Gastrocnemius medialis (tissue), 4 donors: ENCODE measurements around the gene GRIK5. TPM values are rescaled to one million over a fixed set of nuclear protein-coding genes. Genes with fewer than 3 reads are reported as not detected.

Experiments
- ATAC-seq, 2 donors: fragments of 150-250 bp; one replicate each; pipeline ENCODE4 v1.9.1; 2016
- DNase-seq, 2 donors: peaks; one replicate each; pipeline ENCODE4 v3.0.0-alpha.2; 2019
- H3K27ac ChIP-seq, 4 donors: fragments of 200-600 bp; sonication (generic); 1 replicate in 1 of 4; 2 replicates in 3 of 4; pipeline ENCODE4 v1.5.1; 2016 to 2018; ENCODE audit warnings: mild to moderate bottlenecking in 2 of 4, moderate library complexity in 1 of 4
- H3K27me3 ChIP-seq, 3 donors: fragments of 200-600 bp; sonication (generic) in 2 of 3; 1 replicate in 1 of 3; 2 replicates in 2 of 3; pipeline versions ENCODE4 v1.5.1 to v1.6.0; 2016 to 2019; ENCODE audit warnings: mild to moderate bottlenecking in 1 of 3, moderate library complexity in 1 of 3
- H3K36me3 ChIP-seq, 2 donors: fragments of 200-600 bp; sonication (generic) in 1 of 2; one replicate each; pipeline ENCODE4 v1.5.1; 2017 to 2018
- H3K4me1 ChIP-seq, 2 donors: fragments of 200-600 bp; sonication (generic) in 1 of 2; one replicate each; pipeline ENCODE4 v1.5.1; 2016 to 2017; ENCODE audit warnings: mild to moderate bottlenecking in 2 of 2
- H3K4me3 ChIP-seq, 4 donors: fragments of 200-600 bp; sonication (generic) in 3 of 4; 1 replicate in 1 of 4; 2 replicates in 3 of 4; pipeline ENCODE4 v1.5.1; 2016 to 2019; ENCODE audit warnings: mild to moderate bottlenecking in 2 of 4
- H3K9me3 ChIP-seq, 3 donors: fragments of 200-600 bp; sonication (generic) in 2 of 3; 1 replicate in 1 of 3; 2 replicates in 2 of 3; pipeline ENCODE4 v1.5.1; 2016 to 2019
- CTCF ChIP-seq, 5 experiments: fragments of 450-650 bp in 3 of 5; fragments of 200-600 bp in 2 of 5; sonication (generic) in 2 of 5; IDR thresholded peaks in 4 of 5; conservative IDR thresholded peaks in 1 of 5; 1 replicate in 4 of 5; 2 replicates in 1 of 5; pipeline ENCODE4 v1.5.1; 2016 to 2019; ENCODE audit warnings: antibody characterized with exemption in 5 of 5, mild to moderate bottlenecking in 3 of 5, moderate library complexity in 3 of 5
- POLR2A ChIP-seq, 2 donors: fragments of 450-650 bp; IDR thresholded peaks; one replicate each; pipeline ENCODE4 v1.6.1; 2017; ENCODE audit warnings: antibody characterized with exemption in 2 of 2, mild to moderate bottlenecking in 2 of 2, moderate library complexity in 2 of 2
- in situ Hi-C, 4 donors: fragments of 200-750 bp; cut with MboI; loops; one replicate each; pipeline versions ENCODE4 v1.15.0 to v1.8.0; 2017; ENCODE audit warnings: low sequenced_read_pairs in 4 of 4
- intact Hi-C: fragments of 100-400 bp; cut with DNase I; formaldehyde crosslinking; loops from one replicate; pipeline ENCODE4 v1.15.1; 2023; ENCODE audit warnings: low total_unique reads
- total RNA-seq, 4 donors: library from RNA; depleted of rRNA; stranded (reverse); fragments of >200 nt; gene quantifications; one replicate each; pipeline versions ENCODE4 v1.1.0 to v1.2.3, GENCODE V29; 2016

Gene GRIK5
- total RNA-seq, 4 donors from 2014 or later: 0.20 to 1.0 (median 0.62) TPM; not detected in 1

DNA sequence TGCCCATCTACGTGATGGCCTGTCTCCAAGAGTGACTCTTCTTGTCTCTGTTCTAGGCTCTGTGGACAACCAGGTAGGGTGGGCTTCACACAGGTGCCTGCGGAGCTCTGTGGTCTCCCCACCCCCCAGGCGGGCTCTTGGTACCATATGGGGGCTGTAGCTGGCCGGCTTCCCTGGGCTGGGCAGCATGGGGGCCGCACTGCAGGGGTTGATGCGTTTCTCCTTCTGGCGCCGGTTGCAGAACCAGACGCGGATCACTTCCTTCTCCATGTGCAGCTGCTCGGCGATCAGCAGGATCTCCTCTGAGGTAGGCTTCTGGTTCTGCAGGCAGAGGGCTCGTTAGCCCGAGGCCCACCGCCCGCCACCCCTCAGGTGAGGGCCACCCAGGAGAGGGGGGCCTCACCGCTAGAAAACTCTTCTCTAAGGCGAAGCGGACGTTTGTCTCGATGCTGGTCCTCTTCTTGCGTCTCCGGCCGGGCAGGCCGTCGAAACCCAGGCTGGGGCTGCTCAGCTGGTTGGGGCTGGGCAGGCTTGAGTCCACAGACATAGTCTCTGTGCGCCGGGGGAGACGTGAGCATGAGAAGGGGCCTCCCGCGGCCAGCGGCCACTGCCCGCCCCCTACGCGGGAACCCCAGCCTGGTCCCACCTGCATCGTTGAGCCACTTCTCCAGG, 25.3 kb upstream of the GRIK5 start:
- intact Hi-C loops: no loop called here
- H3K27me3 ChIP-seq: peaks cover 10 to 14% (median 11%) of the 10 kb centered on the region in 3 donors
- in situ Hi-C loops: no loop called here
- no peaks in the 10 kb centered on the region for H3K9me3 ChIP-seq
- TF ChIP-seq POLR2A (IDR thresholded peaks at IDR 0.05) (no peak), CTCF (IDR thresholded peaks at IDR 0.05 in 4 of 5, conservative IDR thresholded peaks at IDR 0.05 in 1 of 5) (no peak)
- ATAC-seq (no peak), DNase-seq (no peak)
- no peaks in the 10 kb centered on the region for H3K4me1 ChIP-seq
- H3K27ac ChIP-seq: no peak overlapping the region
- no peaks in the 10 kb centered on the region for H3K36me3 ChIP-seq
- no peak overlapping the region for H3K4me3 ChIP-seq

DNA sequence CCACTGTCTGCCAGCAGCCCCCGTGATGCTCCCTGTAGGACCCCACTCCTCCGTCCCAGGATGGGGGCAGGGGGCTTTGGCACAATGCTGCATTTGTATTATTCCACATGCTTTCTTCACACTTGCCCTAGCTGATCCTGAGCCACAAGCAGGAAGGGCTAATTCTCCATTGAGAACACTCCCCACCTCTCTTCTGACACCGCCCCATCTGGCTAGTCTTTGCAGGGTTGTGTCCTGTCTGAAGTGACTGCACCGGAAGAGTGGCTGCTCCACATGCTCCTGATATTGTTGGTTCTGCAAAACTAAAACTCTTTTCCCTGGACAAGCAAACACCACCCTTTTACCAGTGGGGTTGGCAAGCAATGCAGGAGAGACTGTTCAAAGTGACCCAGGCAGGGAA, 23.9 kb upstream of the GRIK5 start:
- no peaks in the 10 kb centered on the region for H3K36me3 ChIP-seq
- in situ Hi-C loops: no loop called here
- peaks cover 10 to 14% (median 11%) of the 10 kb centered on the region in 3 donors for H3K27me3 ChIP-seq
- H3K4me3 ChIP-seq: no peak overlapping the region
- H3K4me1 ChIP-seq: no peaks in the 10 kb centered on the region
- DNase-seq (no peak), ATAC-seq (no peak)
- no peak overlapping the region for H3K27ac ChIP-seq
- no peak for TF ChIP-seq POLR2A (IDR thresholded peaks at IDR 0.05)
- no peak for TF ChIP-seq CTCF (IDR thresholded peaks at IDR 0.05 in 4 of 5, conservative IDR thresholded peaks at IDR 0.05 in 1 of 5)
- no peaks in the 10 kb centered on the region for H3K9me3 ChIP-seq
- intact Hi-C loops: no loop called here

DNA sequence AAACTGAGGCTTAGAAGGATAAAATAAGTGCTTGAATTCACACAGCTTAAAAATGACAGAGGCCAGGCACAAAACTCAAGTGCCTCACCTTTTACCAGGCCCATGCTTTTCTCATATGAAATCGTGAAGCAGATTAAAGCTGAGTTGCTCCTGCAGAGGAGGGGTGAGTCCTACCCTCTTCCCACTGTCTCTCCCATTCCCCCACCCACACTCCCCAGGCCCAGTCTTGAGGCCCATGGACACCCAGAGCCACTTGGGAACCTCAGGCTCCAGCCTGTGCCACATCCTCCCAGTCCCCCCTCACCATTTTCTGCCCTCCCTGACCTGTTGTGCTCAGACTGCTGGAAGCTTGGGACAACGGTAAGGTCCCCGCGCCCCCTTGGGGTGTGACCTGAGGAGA, 23.5 kb upstream of the GRIK5 start:
- Histone ChIP-seq H3K36me3 (no peaks in the 10 kb centered on the region), H3K9me3 (no peaks in the 10 kb centered on the region), H3K27ac (no peak overlapping the region), H3K27me3 (peaks cover 10 to 14% (median 11%) of the 10 kb centered on the region in 3 donors), H3K4me3 (no peak overlapping the region), H3K4me1 (no peaks in the 10 kb centered on the region)
- ATAC-seq (no peak), DNase-seq (no peak)
- intact Hi-C loops (no loop called here), in situ Hi-C loops (no loop called here)
- TF ChIP-seq POLR2A (IDR thresholded peaks at IDR 0.05): no peak
- no peak for TF ChIP-seq CTCF (IDR thresholded peaks at IDR 0.05 in 4 of 5, conservative IDR thresholded peaks at IDR 0.05 in 1 of 5)

DNA sequence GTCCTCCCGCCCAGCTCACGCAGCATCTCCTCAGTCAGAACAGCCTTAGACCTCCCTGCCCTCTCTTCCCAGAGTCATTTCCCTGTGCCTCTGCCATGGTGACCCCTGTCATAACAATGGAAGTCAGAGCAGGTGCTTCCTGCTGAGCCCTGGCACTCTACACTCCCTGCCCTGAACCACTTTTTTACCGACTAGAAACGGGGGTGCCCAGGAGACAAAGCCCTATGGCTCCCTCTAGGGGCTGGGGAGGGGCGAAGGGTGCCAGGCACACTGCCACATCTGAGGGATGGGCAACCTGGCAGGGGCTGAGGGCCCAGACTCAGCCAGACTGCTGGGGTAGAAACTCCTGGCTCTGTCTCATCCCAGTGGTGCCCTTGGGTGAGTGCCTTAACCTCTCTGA, 22.3 kb upstream of the GRIK5 start:
- H3K4me1 ChIP-seq: no peaks in the 10 kb centered on the region
- no peak overlapping the region for H3K27ac ChIP-seq
- TF ChIP-seq POLR2A (IDR thresholded peaks at IDR 0.05): no peak
- TF ChIP-seq CTCF (IDR thresholded peaks at IDR 0.05 in 4 of 5, conservative IDR thresholded peaks at IDR 0.05 in 1 of 5): peak in 4 of 5 experiments; percentile 5 to 50 (median 44)
- H3K9me3 ChIP-seq: no peaks in the 10 kb centered on the region
- peaks cover 10 to 14% (median 11%) of the 10 kb centered on the region in 3 donors for H3K27me3 ChIP-seq
- in situ Hi-C loops: no loop called here
- H3K4me3 ChIP-seq: no peak overlapping the region
- intact Hi-C loops: loop anchor here (1.0 kb wide), 1 partner anchor 94 kb away; no protein-coding TSS in a partner anchor
- H3K36me3 ChIP-seq: no peaks in the 10 kb centered on the region
- ATAC-seq (peak in 1 of 2 donors; percentile 51), DNase-seq (no peak)
